ENCODE measurements around the gene TGFB1.
A peak's percentile ranks its signal among the peaks of the same experiment; 100 is the strongest.

Gene TGFB1

GRCh38 chr19:41356984-41357739 is 3.4 kb upstream of the TGFB1 start:
- peak overlapping the region; percentile 13 to 93 (median 59) for H3K4me2 ChIP-seq
- peaks cover 0 to 18% (median 7%) of the 10 kb centered on the region in 11 experiments; a peak in 9 of 22 replicates for H3K36me3 ChIP-seq
- 0 out of 20 replicates have a peak overlapping the region, but pooled peaks of 1 of the 10 experiments have one; percentile 29 for H3K4me3 ChIP-seq
- peaks cover 2 to 35% (median 20%) of the 10 kb centered on the region in 11 experiments; a peak in 19 of 22 replicates for H4K20me1 ChIP-seq
- peak overlapping the region; percentile 2 to 55 (median 27); a peak in 10 of 22 replicates for H3K9ac ChIP-seq
- no peaks in the 10 kb centered on the region for H3K9me3 ChIP-seq (replicated peaks in 1 of 11)
- H3K4me1 ChIP-seq: peaks cover 23 to 52% (median 48%) of the 10 kb centered on the region in 10 experiments
- no peaks in the 10 kb centered on the region for H3K27me3 ChIP-seq
- TF ChIP-seq Cebpa-rat (IDR thresholded peaks at IDR 0.05): no peak
- peak overlapping the region in 8 of 11 experiments; percentile 28 to 64 (median 50); a peak in 12 of 22 replicates for H3K27ac ChIP-seq

- peak overlapping the region in 4 of 11 experiments; percentile 17 to 39 (median 30); a peak in 5 of 22 replicates for H3K27ac ChIP-seq
- peaks cover 27 to 55% (median 49%) of the 10 kb centered on the region in 10 experiments for H3K4me1 ChIP-seq
- H3K9me3 ChIP-seq (replicated peaks in 1 of 11): no peaks in the 10 kb centered on the region
- peak overlapping the region in 10 of 11 experiments; percentile 78 to 94 (median 88); a peak in 20 of 22 replicates for H3K4me2 ChIP-seq
- H3K9ac ChIP-seq: peak overlapping the region in 6 of 11 experiments; percentile 5 to 41 (median 32); a peak in 3 of 22 replicates
- TF ChIP-seq Cebpa-rat (IDR thresholded peaks at IDR 0.05): no peak
- H3K4me3 ChIP-seq: no peak overlapping the region
- H3K27me3 ChIP-seq: no peaks in the 10 kb centered on the region
- peaks cover 16 to 48% (median 34%) of the 10 kb centered on the region in 11 experiments for H4K20me1 ChIP-seq
- H3K36me3 ChIP-seq: peaks cover 0 to 11% (median 2%) of the 10 kb centered on the region in 11 experiments; a peak in 8 of 22 replicates
Observed at GRCh38 chr19:41355802-41356201, 2.1 kb upstream of the TGFB1 start.

GRCh38 chr19:41355035-41355434 is 1.3 kb upstream of the TGFB1 start:
- H3K4me2 ChIP-seq: peak overlapping the region; percentile 78 to 94 (median 89)
- H3K9me3 ChIP-seq (replicated peaks in 1 of 11): no peaks in the 10 kb centered on the region
- no peak for TF ChIP-seq Cebpa-rat (IDR thresholded peaks at IDR 0.05)
- no peaks in the 10 kb centered on the region for H3K27me3 ChIP-seq
- peaks cover 0 to 8% (median 0%) of the 10 kb centered on the region in 11 experiments; a peak in 5 of 22 replicates for H3K36me3 ChIP-seq
- peak overlapping the region in 4 of 10 experiments; percentile 89 to 99 (median 93); a peak in 2 of 20 replicates for H3K4me3 ChIP-seq
- H3K4me1 ChIP-seq: peaks cover 35 to 61% (median 56%) of the 10 kb centered on the region in 10 experiments
- H3K9ac ChIP-seq: peak overlapping the region; percentile 19 to 94 (median 86); a peak in 10 of 22 replicates
- peak overlapping the region in 6 of 11 experiments; percentile 17 to 91 (median 80); a peak in 6 of 22 replicates for H3K27ac ChIP-seq
- H4K20me1 ChIP-seq: peaks cover 24 to 56% (median 41%) of the 10 kb centered on the region in 11 experiments

GRCh38 chr19:41354343-41354953 is 726 bp upstream of the TGFB1 start:
- no peak for TF ChIP-seq Cebpa-rat (IDR thresholded peaks at IDR 0.05)
- H3K4me3 ChIP-seq: peak overlapping the region; percentile 87 to 99 (median 94)
- peak overlapping the region; percentile 78 to 94 (median 89) for H3K4me2 ChIP-seq
- H3K9me3 ChIP-seq (replicated peaks in 1 of 11): no peaks in the 10 kb centered on the region
- H4K20me1 ChIP-seq: peaks cover 30 to 62% (median 47%) of the 10 kb centered on the region in 11 experiments
- H3K4me1 ChIP-seq: peaks cover 41 to 67% (median 62%) of the 10 kb centered on the region in 10 experiments
- H3K36me3 ChIP-seq: peaks cover 0 to 9% (median 5%) of the 10 kb centered on the region in 11 experiments; a peak in 9 of 22 replicates
- peak overlapping the region; percentile 35 to 94 (median 87); a peak in 21 of 22 replicates for H3K9ac ChIP-seq
- H3K27me3 ChIP-seq: no peaks in the 10 kb centered on the region
- H3K27ac ChIP-seq: peak overlapping the region in 10 of 11 experiments; percentile 44 to 91 (median 86); a peak in 20 of 22 replicates

- Histone ChIP-seq H3K9ac (peak overlapping the region; percentile 83 to 94 (median 89)), H3K4me3 (peak overlapping the region; percentile 87 to 99 (median 94)), H3K9me3 (replicated peaks in 1 of 11) (no peaks in the 10 kb centered on the region), H3K27me3 (no peaks in the 10 kb centered on the region), H3K36me3 (peaks cover 5 to 23% (median 19%) of the 10 kb centered on the region in 11 experiments; a peak in 21 of 22 replicates), H3K4me1 (peaks cover 50 to 70% (median 66%) of the 10 kb centered on the region in 10 experiments), H4K20me1 (peaks cover 46 to 74% (median 58%) of the 10 kb centered on the region in 11 experiments), H3K27ac (peak overlapping the region; percentile 76 to 91 (median 86)), H3K4me2 (peak overlapping the region; percentile 73 to 97 (median 91))
- TF ChIP-seq Cebpa-rat (IDR thresholded peaks at IDR 0.05): no peak
Observed at GRCh38 chr19:41352609-41353465, 885 bp downstream of the TGFB1 start.

GRCh38 chr19:41352279-41352608 is 1.5 kb downstream of the TGFB1 start:
- no peaks in the 10 kb centered on the region for H3K27me3 ChIP-seq
- peak overlapping the region; percentile 73 to 97 (median 91) for H3K4me2 ChIP-seq
- peaks cover 10 to 29% (median 25%) of the 10 kb centered on the region in 11 experiments; a peak in 21 of 22 replicates for H3K36me3 ChIP-seq
- H3K4me3 ChIP-seq: peak overlapping the region; percentile 87 to 99 (median 94)
- no peaks in the 10 kb centered on the region for H3K9me3 ChIP-seq (replicated peaks in 1 of 11)
- H3K9ac ChIP-seq: peak overlapping the region; percentile 83 to 94 (median 89)
- H3K27ac ChIP-seq: peak overlapping the region; percentile 76 to 91 (median 86); a peak in 21 of 22 replicates
- H4K20me1 ChIP-seq: peaks cover 47 to 74% (median 60%) of the 10 kb centered on the region in 11 experiments
- TF ChIP-seq Cebpa-rat (IDR thresholded peaks at IDR 0.05): no peak
- peaks cover 54 to 70% (median 67%) of the 10 kb centered on the region in 10 experiments for H3K4me1 ChIP-seq

- Histone ChIP-seq H3K4me2 (peak overlapping the region; percentile 73 to 97 (median 91)), H3K9me3 (replicated peaks in 1 of 11) (no peaks in the 10 kb centered on the region), H4K20me1 (peaks cover 47 to 78% (median 65%) of the 10 kb centered on the region in 11 experiments), H3K4me1 (peaks cover 54 to 70% (median 67%) of the 10 kb centered on the region in 10 experiments), H3K27ac (peak overlapping the region; percentile 76 to 91 (median 86); a peak in 21 of 22 replicates), H3K9ac (peak overlapping the region; percentile 83 to 94 (median 89)), H3K4me3 (peak overlapping the region; percentile 87 to 99 (median 94)), H3K27me3 (no peaks in the 10 kb centered on the region), H3K36me3 (peaks cover 13 to 36% (median 32%) of the 10 kb centered on the region in 11 experiments; a peak in 21 of 22 replicates)
- no peak for TF ChIP-seq Cebpa-rat (IDR thresholded peaks at IDR 0.05)
Observed at GRCh38 chr19:41351339-41352245, 2.1 kb downstream of the TGFB1 start.
